ENCODE measurements around the gene ATRAID. TPM values are rescaled to one million over a fixed set of nuclear protein-coding genes. Genes with fewer than 3 reads are reported as not detected.

ATRAID gene
- total and polyA plus RNA-seq, 2 of the 8 experiments (the other 6 are each of a cell fraction or from before 2014, with no cell fraction given): 109 to 280 TPM

- TF ChIP-seq, protein P1, sequence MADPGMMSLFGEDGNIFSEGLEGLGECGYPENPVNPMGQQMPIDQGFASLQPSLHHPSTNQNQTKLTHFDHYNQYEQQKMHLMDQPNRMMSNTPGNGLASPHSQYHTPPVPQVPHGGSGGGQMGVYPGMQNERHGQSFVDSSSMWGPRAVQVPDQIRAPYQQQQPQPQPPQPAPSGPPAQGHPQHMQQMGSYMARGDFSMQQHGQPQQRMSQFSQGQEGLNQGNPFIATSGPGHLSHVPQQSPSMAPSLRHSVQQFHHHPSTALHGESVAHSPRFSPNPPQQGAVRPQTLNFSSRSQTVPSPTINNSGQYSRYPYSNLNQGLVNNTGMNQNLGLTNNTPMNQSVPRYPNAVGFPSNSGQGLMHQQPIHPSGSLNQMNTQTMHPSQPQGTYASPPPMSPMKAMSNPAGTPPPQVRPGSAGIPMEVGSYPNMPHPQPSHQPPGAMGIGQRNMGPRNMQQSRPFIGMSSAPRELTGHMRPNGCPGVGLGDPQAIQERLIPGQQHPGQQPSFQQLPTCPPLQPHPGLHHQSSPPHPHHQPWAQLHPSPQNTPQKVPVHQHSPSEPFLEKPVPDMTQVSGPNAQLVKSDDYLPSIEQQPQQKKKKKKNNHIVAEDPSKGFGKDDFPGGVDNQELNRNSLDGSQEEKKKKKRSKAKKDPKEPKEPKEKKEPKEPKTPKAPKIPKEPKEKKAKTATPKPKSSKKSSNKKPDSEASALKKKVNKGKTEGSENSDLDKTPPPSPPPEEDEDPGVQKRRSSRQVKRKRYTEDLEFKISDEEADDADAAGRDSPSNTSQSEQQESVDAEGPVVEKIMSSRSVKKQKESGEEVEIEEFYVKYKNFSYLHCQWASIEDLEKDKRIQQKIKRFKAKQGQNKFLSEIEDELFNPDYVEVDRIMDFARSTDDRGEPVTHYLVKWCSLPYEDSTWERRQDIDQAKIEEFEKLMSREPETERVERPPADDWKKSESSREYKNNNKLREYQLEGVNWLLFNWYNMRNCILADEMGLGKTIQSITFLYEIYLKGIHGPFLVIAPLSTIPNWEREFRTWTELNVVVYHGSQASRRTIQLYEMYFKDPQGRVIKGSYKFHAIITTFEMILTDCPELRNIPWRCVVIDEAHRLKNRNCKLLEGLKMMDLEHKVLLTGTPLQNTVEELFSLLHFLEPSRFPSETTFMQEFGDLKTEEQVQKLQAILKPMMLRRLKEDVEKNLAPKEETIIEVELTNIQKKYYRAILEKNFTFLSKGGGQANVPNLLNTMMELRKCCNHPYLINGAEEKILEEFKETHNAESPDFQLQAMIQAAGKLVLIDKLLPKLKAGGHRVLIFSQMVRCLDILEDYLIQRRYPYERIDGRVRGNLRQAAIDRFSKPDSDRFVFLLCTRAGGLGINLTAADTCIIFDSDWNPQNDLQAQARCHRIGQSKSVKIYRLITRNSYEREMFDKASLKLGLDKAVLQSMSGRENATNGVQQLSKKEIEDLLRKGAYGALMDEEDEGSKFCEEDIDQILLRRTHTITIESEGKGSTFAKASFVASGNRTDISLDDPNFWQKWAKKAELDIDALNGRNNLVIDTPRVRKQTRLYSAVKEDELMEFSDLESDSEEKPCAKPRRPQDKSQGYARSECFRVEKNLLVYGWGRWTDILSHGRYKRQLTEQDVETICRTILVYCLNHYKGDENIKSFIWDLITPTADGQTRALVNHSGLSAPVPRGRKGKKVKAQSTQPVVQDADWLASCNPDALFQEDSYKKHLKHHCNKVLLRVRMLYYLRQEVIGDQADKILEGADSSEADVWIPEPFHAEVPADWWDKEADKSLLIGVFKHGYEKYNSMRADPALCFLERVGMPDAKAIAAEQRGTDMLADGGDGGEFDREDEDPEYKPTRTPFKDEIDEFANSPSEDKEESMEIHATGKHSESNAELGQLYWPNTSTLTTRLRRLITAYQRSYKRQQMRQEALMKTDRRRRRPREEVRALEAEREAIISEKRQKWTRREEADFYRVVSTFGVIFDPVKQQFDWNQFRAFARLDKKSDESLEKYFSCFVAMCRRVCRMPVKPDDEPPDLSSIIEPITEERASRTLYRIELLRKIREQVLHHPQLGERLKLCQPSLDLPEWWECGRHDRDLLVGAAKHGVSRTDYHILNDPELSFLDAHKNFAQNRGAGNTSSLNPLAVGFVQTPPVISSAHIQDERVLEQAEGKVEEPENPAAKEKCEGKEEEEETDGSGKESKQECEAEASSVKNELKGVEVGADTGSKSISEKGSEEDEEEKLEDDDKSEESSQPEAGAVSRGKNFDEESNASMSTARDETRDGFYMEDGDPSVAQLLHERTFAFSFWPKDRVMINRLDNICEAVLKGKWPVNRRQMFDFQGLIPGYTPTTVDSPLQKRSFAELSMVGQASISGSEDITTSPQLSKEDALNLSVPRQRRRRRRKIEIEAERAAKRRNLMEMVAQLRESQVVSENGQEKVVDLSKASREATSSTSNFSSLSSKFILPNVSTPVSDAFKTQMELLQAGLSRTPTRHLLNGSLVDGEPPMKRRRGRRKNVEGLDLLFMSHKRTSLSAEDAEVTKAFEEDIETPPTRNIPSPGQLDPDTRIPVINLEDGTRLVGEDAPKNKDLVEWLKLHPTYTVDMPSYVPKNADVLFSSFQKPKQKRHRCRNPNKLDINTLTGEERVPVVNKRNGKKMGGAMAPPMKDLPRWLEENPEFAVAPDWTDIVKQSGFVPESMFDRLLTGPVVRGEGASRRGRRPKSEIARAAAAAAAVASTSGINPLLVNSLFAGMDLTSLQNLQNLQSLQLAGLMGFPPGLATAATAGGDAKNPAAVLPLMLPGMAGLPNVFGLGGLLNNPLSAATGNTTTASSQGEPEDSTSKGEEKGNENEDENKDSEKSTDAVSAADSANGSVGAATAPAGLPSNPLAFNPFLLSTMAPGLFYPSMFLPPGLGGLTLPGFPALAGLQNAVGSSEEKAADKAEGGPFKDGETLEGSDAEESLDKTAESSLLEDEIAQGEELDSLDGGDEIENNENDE (IDR thresholded peaks at IDR 0.05; ENCODE audit: insufficient replicate concordance, low read length): no peak
- TF ChIP-seq GTF2F1 (IDR thresholded peaks at IDR 0.05; ENCODE audit: borderline replicate concordance, low read depth, low read length): no peak
- no peak for TF ChIP-seq KDM1A (IDR thresholded peaks at IDR 0.05; ENCODE audit: borderline replicate concordance, low read length)
- TF ChIP-seq TAF7 (optimal IDR thresholded peaks at IDR 0.05; ENCODE audit: borderline replicate concordance, low read depth, low read length): no peak
- no peak for TF ChIP-seq CREB1 (IDR thresholded peaks at IDR 0.05)
- no peak for TF ChIP-seq TCF12 (IDR thresholded peaks at IDR 0.05; ENCODE audit: low read depth, low read length)
- TF ChIP-seq SUZ12 (IDR thresholded peaks at IDR 0.05; ENCODE audit: low read length): no peak
- no peak for TF ChIP-seq POLR2A (IDR thresholded peaks at IDR 0.05; ENCODE audit: control extremely low read depth in 1 of 2, low read depth in 2 of 2, low read length in 2 of 2)
- no peak for TF ChIP-seq BACH1 (IDR thresholded peaks at IDR 0.05; ENCODE audit: low read length)
- TF ChIP-seq RFX5 (IDR thresholded peaks at IDR 0.05; ENCODE audit: borderline replicate concordance, low read depth, low read length): no peak
- no peak for TF ChIP-seq TEAD4 (IDR thresholded peaks at IDR 0.05; ENCODE audit: low read depth, low read length)
- TF ChIP-seq SIRT6 (IDR thresholded peaks at IDR 0.05; ENCODE audit: low read length): no peak
Observed at GRCh38 chr2:27208486-27209050, 3.3 kb upstream of the ATRAID start (continued).

Measured in H1 (cell line).